GM12878 (cell line): ENCODE data around the gene EXOSC2. TPM values are rescaled to one million over a fixed set of nuclear protein-coding genes. Genes with fewer than 3 reads are reported as not detected.

ENCODE experiments used
- ATAC-seq: fragments of 200-7000 bp; cut with Tn5 transposase; 3 replicates; pipeline ENCODE4 v1.9.1; 2020; ENCODE audit warnings: mild to moderate bottlenecking, moderate library complexity
- BruUV-seq: library from RNA; stranded (reverse); fragments of 400-500 nt; replicated peaks from 2 replicates; lab custom pipeline; 2021; lab: Mats Ljungman, UMichigan
- CTCF ChIA-PET: fragments of 300-600 bp; sonication (Branson Sonifier 250); formaldehyde crosslinking; extraction: SDS; loops from one replicate; lab custom pipeline; 2021; ENCODE audit warnings: inconsistent platforms; lab: Yijun Ruan, JAX
- POLR2A ChIA-PET: fragments of 350-600 bp; formaldehyde crosslinking; extraction: SDS; loops from one replicate; lab custom pipeline; 2021; ENCODE audit warnings: inconsistent platforms; lab: Charles Lee
- RAD21 ChIA-PET: fragments of 300-600 bp; sonication (Branson Sonifier 250); formaldehyde crosslinking; loops from one replicate; lab custom pipeline; 2023; ENCODE audit warnings: antibody characterized with exemption; ENCODE audit not compliant: unreplicated experiment; lab: Charles Lee
- SMC1A ChIA-PET: fragments of 300-600 bp; sonication (Branson Sonifier 250); formaldehyde crosslinking; loops from one replicate; lab custom pipeline; 2023; ENCODE audit not compliant: unreplicated experiment, uncharacterized antibody; lab: Charles Lee
- DNase-seq: peaks from one replicate; pipeline ENCODE4 v3.0.0-alpha.2; 2011; ENCODE audit warnings: low read depth, low spot score
- FAIRE-seq: peaks from 3 replicates; lab custom pipeline; 2011; peaks lifted over from hg19 to GRCh38; lab: Jason Lieb, UNC
- H2AFZ ChIP-seq: 2 replicates; pipeline ENCODE4 v1.6.0; 2011; ENCODE audit warnings: low read depth, low read length, control low read depth; ENCODE audit not compliant: control insufficient read depth
- H3K27ac ChIP-seq: 2 replicates; pipeline ENCODE4 v1.5.1; 2011; ENCODE audit warnings: control low read depth; ENCODE audit not compliant: control insufficient read depth, insufficient read depth
- H3K27me3 ChIP-seq, 2 experiments: replicated peaks in 1 of 2; 2 replicates each; pipeline versions ENCODE4 v1.6.0 to v1.6.1; 2011; ENCODE audit warnings: low read length in 1 of 2; ENCODE audit not compliant: control insufficient read depth in 2 of 2, insufficient read depth in 2 of 2
- H3K36me3 ChIP-seq, 2 experiments: 2 replicates each; pipeline ENCODE4 v1.5.1; 2011; ENCODE audit warnings: low read length in 1 of 2; ENCODE audit not compliant: control insufficient read depth in 2 of 2, insufficient read depth in 2 of 2
- H3K4me1 ChIP-seq: 2 replicates; pipeline ENCODE4 v1.6.1; 2011; ENCODE audit warnings: mild to moderate bottlenecking, low read length, moderate library complexity, mixed read lengths; ENCODE audit not compliant: control insufficient read depth, insufficient read depth
- H3K4me2 ChIP-seq: 2 replicates; pipeline ENCODE4 v1.6.0; 2011; ENCODE audit warnings: control low read depth; ENCODE audit not compliant: control insufficient read depth, insufficient read depth
- H3K4me3 ChIP-seq: fragments of 200-600 bp; sonication (generic); 2 replicates; pipeline ENCODE4 v1.5.1; 2016
- H3K79me2 ChIP-seq: 2 replicates; pipeline ENCODE4 v1.6.0; 2011; ENCODE audit warnings: low read length; ENCODE audit not compliant: control insufficient read depth, insufficient read depth
- H3K9ac ChIP-seq: 2 replicates; pipeline ENCODE4 v1.8.0; 2011; ENCODE audit warnings: low read length, control low read depth, mixed read lengths; ENCODE audit not compliant: control insufficient read depth, insufficient read depth
- H3K9me3 ChIP-seq: replicated peaks from 3 replicates; pipeline ENCODE4 v1.5.1; 2011; ENCODE audit warnings: mild to moderate bottlenecking, low read length; ENCODE audit not compliant: control insufficient read depth, insufficient read depth
- H4K20me1 ChIP-seq: 2 replicates; pipeline ENCODE4 v1.6.0; 2011; ENCODE audit not compliant: control insufficient read depth, insufficient read depth
- E4F1 ChIP-seq: fragments of 450-650 bp; IDR thresholded peaks from 2 replicates; pipeline ENCODE4 v1.6.1; 2018; ENCODE audit warnings: borderline replicate concordance, mild to moderate bottlenecking; ENCODE audit not compliant: partially characterized antibody
- MYB ChIP-seq: fragments of 150-350 bp; IDR thresholded peaks from 2 replicates; pipeline ENCODE4 v1.6.1; 2014; ENCODE audit warnings: mild to moderate bottlenecking, low read depth, low read length, borderline replicate concordance
- NFXL1 ChIP-seq: fragments of 450-650 bp; IDR thresholded peaks from 2 replicates; pipeline ENCODE4 v1.6.1; 2017; ENCODE audit warnings: antibody characterized with exemption, mild to moderate bottlenecking, borderline replicate concordance
- SKIL ChIP-seq: fragments of 450-650 bp; IDR thresholded peaks from 2 replicates; pipeline ENCODE4 v1.6.1; 2017; ENCODE audit warnings: mild to moderate bottlenecking, low read depth, inconsistent platforms; ENCODE audit not compliant: poor library complexity, severe bottlenecking
- SMARCA5 ChIP-seq: fragments of 450-650 bp; IDR thresholded peaks from 2 replicates; pipeline ENCODE4 v1.6.1; 2017; ENCODE audit warnings: mild to moderate bottlenecking
- SP1 ChIP-seq: IDR thresholded peaks from one replicate; pipeline ENCODE4 v1.6.1; 2011; ENCODE audit warnings: low read depth, low read length
- STAT3 ChIP-seq: IDR thresholded peaks from 2 replicates; pipeline ENCODE4 v1.6.1; 2011; ENCODE audit warnings: low read depth, low read length, improper control_type of control experiment
- TCF12 ChIP-seq: IDR thresholded peaks from 2 replicates; pipeline ENCODE4 v1.6.1; 2011; ENCODE audit warnings: low read depth, mild to moderate bottlenecking, low read length
- ZNF207 ChIP-seq: fragments of 450-650 bp; IDR thresholded peaks from 2 replicates; pipeline ENCODE4 v1.6.1; 2014; ENCODE audit warnings: antibody characterized with exemption, mild to moderate bottlenecking, borderline replicate concordance
- ZNF274 ChIP-seq: IDR thresholded peaks from one replicate; pipeline ENCODE4 v1.8.0; 2011; ENCODE audit not compliant: insufficient read length, insufficient read depth
- WGBS: methylation state at CpG from one replicate; pipeline ENCODE4 v1.1.6; 2016; ENCODE audit warnings: low lambda C conversion rate; ENCODE audit not compliant: insufficient replicate concordance, insufficient coverage; ENCODE audit errors: missing lambda C conversion rate; 5-methylcytosine and 5-hydroxymethylcytosine counted together
- in situ Hi-C: fragments of 300-500 bp; cut with MboI; formaldehyde crosslinking; loops from 9 replicates; pipeline ENCODE4 v1.14.3; 2018; ENCODE audit warnings: mixed read lengths
- intact Hi-C: fragments of 100-400 bp; cut with micrococcal nuclease; formaldehyde crosslinking; loops from one replicate; pipeline ENCODE4 v1.14.2; 2022; ENCODE audit not compliant: unreplicated experiment
- polyA plus RNA-seq, 11 experiments: library from polyadenylated mRNA; depleted of rRNA in 4 of 11; unstranded in 6 of 11; stranded (reverse) in 5 of 11; fragments of >200 nt; fragmentation: Nextera tagmentation in 4 of 11; fragmentation: Illumina TruSeq in 1 of 11; extraction: Ambion mirVana in 4 of 11; extraction: Trizol in 1 of 11; gene quantifications; 1 replicate in 1 of 11; 2 replicates in 10 of 11; pipeline versions ENCODE4 v1.2.1 to v1.2.3, GENCODE V29; 2011 to 2016; ENCODE audit warnings: inconsistent platforms in 2 of 11, missing spikeins in 2 of 11, low read depth in 1 of 11
- total RNA-seq, 4 experiments: library from RNA; depleted of rRNA in 3 of 4; stranded (reverse); fragments of >200 nt in 3 of 4; fragmentation: Illumina TruSeq in 1 of 4; extraction: Trizol in 1 of 4; gene quantifications; 2 replicates each; pipeline versions ENCODE4 v1.2.1 to v1.2.3, GENCODE V29; 2013 to 2021
- TF ChIP-seq, protein P1 (sequence below): fragments of 450-650 bp; IDR thresholded peaks from 2 replicates; pipeline ENCODE4 v1.6.1; 2017; ENCODE audit warnings: low read depth, mild to moderate bottlenecking, moderate library complexity

Gene EXOSC2
- total and polyA plus RNA-seq, 10 of the 15 experiments (the other 5 are each of a cell fraction or from before 2014, with no cell fraction given), result 26.3 to 55.0 (median 48.0) TPM

DNA sequence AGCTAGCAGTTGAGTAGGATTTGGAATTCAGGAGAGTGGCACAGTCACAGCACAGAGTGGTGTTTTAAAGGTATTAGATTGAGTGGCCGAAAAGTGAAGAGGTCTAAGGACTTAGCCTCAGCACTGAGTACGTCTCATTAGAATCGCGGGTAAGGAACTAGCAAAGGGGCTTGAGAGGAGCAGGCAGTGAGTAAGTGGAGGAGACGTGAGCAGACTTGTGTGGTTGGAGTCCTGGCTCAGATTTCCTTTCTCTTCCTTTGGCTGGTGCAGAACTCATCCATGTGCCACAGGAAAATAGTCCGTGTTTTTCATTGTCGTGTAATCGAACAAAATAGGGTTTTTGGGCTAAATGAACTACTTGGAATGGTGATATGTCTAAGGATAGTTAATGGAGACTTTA, 3.4 kb downstream of the EXOSC2 start:
- FAIRE-seq, result no peak
- peaks cover 8 to 36% of the 10 kb centered on the region in 2 experiments for H3K36me3 ChIP-seq
- CTCF ChIA-PET, result interaction anchor here (0.7 to 5.1 kb wide), 2 partner anchors 10 to 173 kb away, joined by 5 to 47 read pairs; no protein-coding TSS in a partner anchor

More for the DNA sequence above, 3.4 kb downstream of the EXOSC2 start:
- ATAC-seq (no peak), DNase-seq (no peak)
- H3K4me3 ChIP-seq, result no peak overlapping the region
- no TSS peak for BruUV-seq
- intact Hi-C loops (no loop called here), in situ Hi-C loops (no loop called here)
- peaks cover 40% of the 10 kb centered on the region for H3K79me2 ChIP-seq
- H3K27ac ChIP-seq, result no peak overlapping the region
- peaks cover 3% of the 10 kb centered on the region; the same call in 1 of the 2 replicates for H4K20me1 ChIP-seq
- no peak overlapping the region for H2AFZ ChIP-seq
- ChIA-PET SMC1A (interaction anchor here (1.4 kb wide), 1 partner anchor 12 kb away, joined by 3 read pairs; no protein-coding TSS in a partner anchor), POLR2A (no interaction called here), RAD21 (no interaction called here)
- TF ChIP-seq, protein P1, sequence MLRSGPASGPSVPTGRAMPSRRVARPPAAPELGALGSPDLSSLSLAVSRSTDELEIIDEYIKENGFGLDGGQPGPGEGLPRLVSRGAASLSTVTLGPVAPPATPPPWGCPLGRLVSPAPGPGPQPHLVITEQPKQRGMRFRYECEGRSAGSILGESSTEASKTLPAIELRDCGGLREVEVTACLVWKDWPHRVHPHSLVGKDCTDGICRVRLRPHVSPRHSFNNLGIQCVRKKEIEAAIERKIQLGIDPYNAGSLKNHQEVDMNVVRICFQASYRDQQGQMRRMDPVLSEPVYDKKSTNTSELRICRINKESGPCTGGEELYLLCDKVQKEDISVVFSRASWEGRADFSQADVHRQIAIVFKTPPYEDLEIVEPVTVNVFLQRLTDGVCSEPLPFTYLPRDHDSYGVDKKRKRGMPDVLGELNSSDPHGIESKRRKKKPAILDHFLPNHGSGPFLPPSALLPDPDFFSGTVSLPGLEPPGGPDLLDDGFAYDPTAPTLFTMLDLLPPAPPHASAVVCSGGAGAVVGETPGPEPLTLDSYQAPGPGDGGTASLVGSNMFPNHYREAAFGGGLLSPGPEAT, result no peak
- TF ChIP-seq ZNF207 (no peak), E4F1 (no peak), NFXL1 (no peak), TCF12 (no peak), SKIL (no peak), MYB (no peak), SMARCA5 (no peak), ZNF274 (no peak), STAT3 (no peak), SP1 (no peak)
- H3K9me3 ChIP-seq, result no peaks in the 10 kb centered on the region
- H3K4me1 ChIP-seq, result peaks cover 19% of the 10 kb centered on the region
- H3K4me2 ChIP-seq, result peak overlapping the region; percentile 39; the same call in 1 of the 2 replicates
- no peaks in the 10 kb centered on the region for H3K27me3 ChIP-seq
- 98% methylated on average over 8 of the region's 8 CpGs for WGBS
- no peak overlapping the region for H3K9ac ChIP-seq
